ENCODE results near the gene PFKFB1.

DNA sequence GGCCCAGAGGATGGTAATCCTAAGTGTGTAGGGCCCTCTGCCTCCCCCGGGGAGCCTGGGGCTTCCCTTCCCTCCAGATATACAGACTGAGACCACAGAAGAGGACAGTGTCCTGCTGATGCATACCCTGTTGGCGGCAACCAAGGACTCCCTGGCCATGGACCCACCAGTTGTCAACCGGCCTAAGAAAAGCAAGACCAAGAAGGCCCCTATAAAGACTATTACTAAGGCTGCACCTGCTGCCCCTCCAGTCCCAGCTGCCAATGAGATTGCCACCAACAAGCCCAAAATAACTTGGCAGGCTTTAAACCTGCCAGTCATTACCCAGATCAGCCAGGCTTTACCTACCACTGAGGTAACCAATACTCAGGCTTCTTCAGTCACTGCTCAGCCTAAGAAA lies 71.4 kb downstream of the PFKFB1 start:
- TF ChIP-seq, protein P1, sequence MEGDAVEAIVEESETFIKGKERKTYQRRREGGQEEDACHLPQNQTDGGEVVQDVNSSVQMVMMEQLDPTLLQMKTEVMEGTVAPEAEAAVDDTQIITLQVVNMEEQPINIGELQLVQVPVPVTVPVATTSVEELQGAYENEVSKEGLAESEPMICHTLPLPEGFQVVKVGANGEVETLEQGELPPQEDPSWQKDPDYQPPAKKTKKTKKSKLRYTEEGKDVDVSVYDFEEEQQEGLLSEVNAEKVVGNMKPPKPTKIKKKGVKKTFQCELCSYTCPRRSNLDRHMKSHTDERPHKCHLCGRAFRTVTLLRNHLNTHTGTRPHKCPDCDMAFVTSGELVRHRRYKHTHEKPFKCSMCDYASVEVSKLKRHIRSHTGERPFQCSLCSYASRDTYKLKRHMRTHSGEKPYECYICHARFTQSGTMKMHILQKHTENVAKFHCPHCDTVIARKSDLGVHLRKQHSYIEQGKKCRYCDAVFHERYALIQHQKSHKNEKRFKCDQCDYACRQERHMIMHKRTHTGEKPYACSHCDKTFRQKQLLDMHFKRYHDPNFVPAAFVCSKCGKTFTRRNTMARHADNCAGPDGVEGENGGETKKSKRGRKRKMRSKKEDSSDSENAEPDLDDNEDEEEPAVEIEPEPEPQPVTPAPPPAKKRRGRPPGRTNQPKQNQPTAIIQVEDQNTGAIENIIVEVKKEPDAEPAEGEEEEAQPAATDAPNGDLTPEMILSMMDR (IDR thresholded peaks at IDR 0.05) = no peak
- TF ChIP-seq POLR2A (IDR thresholded peaks at IDR 0.05) = no peak
